ENCODE measurements around the gene DCXR. TPM values are rescaled to one million over a fixed set of nuclear protein-coding genes. Genes with fewer than 3 reads are reported as not detected.

Gene DCXR
- total and polyA plus RNA-seq, 2 of the 13 experiments (the other 11 are each of a cell fraction or from before 2014, with no cell fraction given): 287 to 311 TPM

- TF ChIP-seq DMTF1 (CRISPR knock-in tag; IDR thresholded peaks at IDR 0.05) (no peak), ESRRA (CRISPR knock-in tag; IDR thresholded peaks at IDR 0.05; ENCODE audit: low read depth) (no peak), ZNF333 (CRISPR knock-in tag; IDR thresholded peaks at IDR 0.05; ENCODE audit: borderline replicate concordance) (no peak), AGO2 (optimal IDR thresholded peaks at IDR 0.05; ENCODE audit: low read depth, low read length) (peak; percentile 83), ZNF335 (CRISPR knock-in tag; IDR thresholded peaks at IDR 0.05) (no peak), FOXK1 (CRISPR knock-in tag; IDR thresholded peaks at IDR 0.05; ENCODE audit: borderline replicate concordance, low read depth) (no peak), MIER3 (CRISPR knock-in tag; IDR thresholded peaks at IDR 0.05; ENCODE audit: borderline replicate concordance) (no peak), AKAP8 (CRISPR knock-in tag; IDR thresholded peaks at IDR 0.05) (0 out of 2 replicates have a peak, but pooled peaks have one; percentile 38), MBD4 (IDR thresholded peaks at IDR 0.05; ENCODE audit: borderline replicate concordance, low read length) (no peak), MYPOP (CRISPR knock-in tag; IDR thresholded peaks at IDR 0.05) (no peak), POLR2G (IDR thresholded peaks at IDR 0.05; ENCODE audit: low read depth, low read length) (peak; percentile 50), DNMT3B (CRISPR knock-in tag; conservative IDR thresholded peaks at IDR 0.05) (no peak), DZIP1 (CRISPR knock-in tag; IDR thresholded peaks at IDR 0.05) (no peak), ZNF841 (CRISPR knock-in tag; IDR thresholded peaks at IDR 0.05; ENCODE audit: borderline replicate concordance) (no peak), PCBP2 (optimal IDR thresholded peaks at IDR 0.05; ENCODE audit: low read depth, low read length, poor library complexity, severe bottlenecking) (no peak), SMAD1 (CRISPR knock-in tag; IDR thresholded peaks at IDR 0.05; ENCODE audit: borderline replicate concordance, low read depth) (no peak), ZSCAN20 (CRISPR knock-in tag; IDR thresholded peaks at IDR 0.05; ENCODE audit: borderline replicate concordance) (no peak), DR1 (CRISPR knock-in tag; IDR thresholded peaks at IDR 0.05) (no peak), ZNF451 (CRISPR knock-in tag; IDR thresholded peaks at IDR 0.05) (0 out of 2 replicates have a peak, but pooled peaks have one; percentile 51)
These were observed 17.8 kb upstream of the DCXR start (continued) for GRCh38 chr17:82055023-82055964.
